T-helper 2 cell (primary cell): ENCODE results near the gene ST3GAL3.
"Not testable (repeated sequence)": the region's sequence is repeated elsewhere in the genome, so short reads cannot be mapped to it uniquely, and the experiment has no call there.

Experiments
- DNase-seq, 5 experiments: peaks; one replicate each; pipeline versions ENCODE4 v3.0.0 to v3.0.0-alpha.2; 2012 to 2022

The ST3GAL3 gene

GRCh38 chr1:43822040-43822690, 114.8 kb downstream of the ST3GAL3 start:
- no peak for DNase-seq

- DNase-seq, result no peak
Observed at GRCh38 chr1:43824795-43825194, 117.5 kb downstream of the ST3GAL3 start.

GRCh38 chr1:43828574-43828973, 121.2 kb downstream of the ST3GAL3 start:
- DNase-seq, result no peak

GRCh38 chr1:43830802-43831201, 123.5 kb downstream of the ST3GAL3 start:
- DNase-seq, result no peak

GRCh38 chr1:43831851-43832250, 124.5 kb downstream of the ST3GAL3 start:
- DNase-seq, result no peak

GRCh38 chr1:43832255-43832654, 124.9 kb downstream of the ST3GAL3 start:
- DNase-seq, result peak in 1 of 5 experiments; percentile 87

- no peak for DNase-seq
Observed at GRCh38 chr1:43832998-43833397, 125.7 kb downstream of the ST3GAL3 start.

- not testable (repeated sequence) for DNase-seq
Observed at GRCh38 chr1:43833902-43834279, 126.6 kb downstream of the ST3GAL3 start.

GRCh38 chr1:43834280-43835081, 127.1 kb downstream of the ST3GAL3 start:
- DNase-seq, result no peak

GRCh38 chr1:43835082-43836021, 128.0 kb downstream of the ST3GAL3 start:
- no peak for DNase-seq

- peak in 4 of 5 experiments; percentile 13 to 86 (median 34) for DNase-seq
Observed at GRCh38 chr1:43836267-43836951, 129.1 kb downstream of the ST3GAL3 start.

GRCh38 chr1:43839056-43839455, 131.7 kb downstream of the ST3GAL3 start:
- no peak for DNase-seq

- no peak for DNase-seq
Observed at GRCh38 chr1:43841321-43842174, 134.2 kb downstream of the ST3GAL3 start.

- no peak for DNase-seq
Observed at GRCh38 chr1:43842175-43842498, 134.8 kb downstream of the ST3GAL3 start.

- no peak for DNase-seq
Observed at GRCh38 chr1:43843684-43844083, 136.3 kb downstream of the ST3GAL3 start.

- no peak for DNase-seq
Observed at GRCh38 chr1:43844114-43844513, 136.8 kb downstream of the ST3GAL3 start.

- no peak for DNase-seq
Observed at GRCh38 chr1:43847290-43847689, 140.0 kb downstream of the ST3GAL3 start.

- no peak for DNase-seq
Observed at GRCh38 chr1:43847882-43848281, 140.5 kb downstream of the ST3GAL3 start.

GRCh38 chr1:43849670-43850069, 142.3 kb downstream of the ST3GAL3 start:
- no peak for DNase-seq

GRCh38 chr1:43850591-43851233, 143.4 kb downstream of the ST3GAL3 start:
- no peak for DNase-seq
